Hypothalamus (tissue), 51 donors: Measurements from ENCODE around the gene DSCAM.
"Not testable (repeated sequence)": the region's sequence is repeated elsewhere in the genome, so short reads cannot be mapped to it uniquely, and the experiment has no call there.

Experiments
- DNase-seq, 51 donors: peaks; one replicate each; lab custom pipeline; 2025; lab: John Stamatoyannopoulos, UW

Gene DSCAM

DNA sequence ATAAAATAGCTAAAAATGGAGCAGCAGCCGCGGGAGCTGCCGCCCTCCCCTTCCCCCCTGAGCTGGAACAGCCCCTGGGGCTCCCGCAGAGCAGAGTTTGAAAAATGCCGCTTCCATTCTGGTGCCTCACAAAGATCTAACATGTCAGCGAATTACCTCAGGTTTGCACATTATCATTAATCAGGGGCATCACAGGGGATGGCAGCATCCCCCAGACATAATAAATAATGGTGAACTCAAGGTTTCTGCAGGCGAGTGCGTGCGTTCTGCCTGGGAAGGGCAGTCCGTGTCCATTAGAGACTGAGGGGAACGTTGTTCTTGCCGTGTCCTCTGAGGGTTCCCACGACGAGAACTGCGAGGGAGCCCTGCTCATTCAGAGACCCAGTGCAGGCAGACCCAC, 372.4 kb downstream of the DSCAM start:
- no peak for DNase-seq

DNA sequence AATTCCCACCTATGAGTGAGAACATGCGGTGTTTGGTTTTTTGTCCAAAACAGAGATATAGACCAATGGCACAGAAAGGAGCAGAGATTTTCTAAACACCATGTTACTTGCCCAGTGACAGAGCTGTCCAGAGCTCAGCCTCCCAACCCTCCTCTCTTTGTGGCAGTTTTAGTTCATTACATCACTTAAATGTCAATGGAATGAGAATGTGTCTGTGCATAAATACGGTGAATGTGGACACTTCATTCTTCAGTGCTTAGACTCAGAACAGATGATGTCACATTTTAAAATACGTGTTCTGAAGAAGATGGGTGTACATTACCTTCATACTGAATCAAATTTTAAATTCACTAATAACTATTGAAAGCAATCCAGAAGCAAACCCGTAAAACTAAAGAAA, 374.9 kb downstream of the DSCAM start:
- DNase-seq, result no peak

DNA sequence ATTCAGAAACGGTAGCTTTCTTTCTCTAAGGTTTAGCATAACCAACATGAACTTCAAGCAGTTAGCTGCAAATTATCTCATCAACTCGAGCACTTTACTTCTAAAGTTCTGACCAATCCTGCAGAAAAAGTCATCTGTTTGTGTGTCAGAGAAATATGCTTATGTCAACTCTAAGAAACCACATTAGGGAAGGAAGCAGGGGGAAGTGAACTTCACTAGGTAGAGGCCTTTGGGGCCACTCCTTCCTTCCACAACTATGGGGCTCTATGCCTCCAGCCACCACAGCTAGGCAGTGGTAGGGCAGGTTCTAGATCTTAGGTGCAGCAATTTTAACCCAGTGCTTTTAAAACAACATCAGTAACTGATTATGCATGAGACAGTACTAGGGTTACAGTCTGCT, 375.9 kb downstream of the DSCAM start:
- no peak for DNase-seq

DNA sequence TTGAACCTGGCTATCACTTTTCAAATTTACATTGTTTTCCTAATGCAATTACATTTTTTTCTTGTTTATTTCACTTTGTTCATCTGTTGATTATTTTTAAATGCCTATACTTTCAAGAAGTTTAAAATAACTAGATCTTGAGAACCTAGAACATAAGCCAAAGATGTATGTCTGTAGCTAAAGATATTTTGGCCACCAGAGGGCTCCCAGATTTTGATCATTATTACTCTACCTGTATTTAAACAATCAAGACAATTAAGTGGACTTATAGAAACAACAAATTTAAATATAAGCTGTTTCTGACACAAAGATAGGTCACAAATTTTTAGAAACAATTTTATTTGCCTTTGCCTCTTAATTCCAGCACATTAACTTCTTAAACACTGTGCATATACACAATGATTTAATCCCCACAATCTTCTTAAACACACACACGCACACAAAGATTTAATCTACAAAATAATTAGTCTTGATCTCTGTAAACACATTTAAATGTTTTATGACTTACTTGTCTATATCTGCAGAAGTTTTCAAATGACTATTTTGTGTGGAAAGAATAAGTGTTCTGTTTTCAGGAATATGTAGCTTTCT, 380.0 kb downstream of the DSCAM start:
- peak in 2 of 51 donors; percentile 2 to 7 for DNase-seq

DNA sequence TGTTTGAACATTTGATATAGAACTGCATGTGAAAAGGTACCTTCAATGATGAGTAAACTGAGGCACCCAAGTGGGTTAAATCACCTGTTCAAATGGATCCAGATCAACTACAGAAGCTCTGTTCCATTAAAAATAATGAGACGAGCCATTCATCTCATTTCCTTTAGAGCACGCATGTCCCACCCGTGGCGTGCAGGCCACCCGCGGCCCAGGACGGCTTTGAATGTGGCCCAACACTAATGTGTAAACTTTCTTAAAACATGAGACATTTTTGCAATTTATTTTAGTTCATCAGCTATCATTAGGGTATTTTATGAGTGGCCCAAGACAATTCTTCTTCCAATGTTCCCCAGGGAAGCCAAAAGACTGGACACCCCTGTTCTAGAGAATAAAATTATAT, 381.6 kb downstream of the DSCAM start:
- no peak for DNase-seq

DNA sequence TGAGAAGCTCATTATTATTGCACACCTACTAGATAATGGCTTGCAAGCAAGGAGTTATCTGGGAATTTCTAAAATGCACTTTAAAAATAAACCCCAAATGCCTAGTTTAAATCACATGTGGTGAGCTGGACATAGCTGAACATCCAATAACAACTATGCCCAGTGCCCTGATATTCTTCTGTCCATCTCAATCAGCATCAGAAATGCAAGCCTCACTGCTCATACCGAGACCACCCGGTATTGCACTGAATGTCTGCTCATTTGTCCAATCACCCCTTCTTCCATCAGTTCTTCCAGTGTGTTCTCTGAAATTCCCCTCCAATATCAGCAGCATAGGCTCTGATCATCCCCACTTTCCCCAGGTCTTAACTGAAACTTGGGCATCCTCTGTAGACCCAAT, 383.8 kb downstream of the DSCAM start:
- no peak for DNase-seq

DNA sequence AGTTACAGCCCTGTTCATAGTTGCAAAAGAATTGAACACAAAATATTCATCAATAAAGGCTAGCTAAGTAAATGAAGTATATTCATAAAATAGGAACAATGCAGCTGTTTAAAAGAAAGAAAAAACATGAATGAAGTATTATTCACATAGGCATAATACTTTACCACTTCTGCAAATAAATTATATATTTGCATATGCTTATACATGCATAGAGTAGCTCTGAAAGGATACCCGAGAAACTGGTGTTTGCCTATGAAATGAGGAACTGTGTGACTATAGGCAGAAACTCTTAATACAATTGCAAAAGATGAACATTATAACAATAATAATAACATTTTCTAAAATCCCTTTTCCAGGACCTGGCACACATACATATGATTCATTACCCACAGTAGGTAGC, 385.9 kb downstream of the DSCAM start:
- DNase-seq, result no peak

DNA sequence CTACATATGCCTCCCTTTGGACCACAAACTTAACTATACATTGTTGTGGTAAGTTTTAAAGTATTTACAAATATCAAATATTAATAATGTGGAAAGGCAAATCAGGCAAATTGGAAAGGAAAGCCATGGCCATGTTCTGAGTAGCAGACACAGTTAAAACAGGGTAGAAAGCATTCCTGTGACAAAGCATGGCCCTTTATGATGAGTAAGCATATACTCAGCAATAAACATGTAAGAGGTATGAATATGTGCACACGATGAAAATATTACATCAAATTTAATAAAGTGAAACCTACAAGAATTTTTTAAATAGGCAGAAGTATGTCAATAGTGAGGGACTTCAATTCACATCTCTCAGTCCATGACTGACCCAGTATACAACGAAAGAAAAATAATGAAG, 389.2 kb downstream of the DSCAM start:
- DNase-seq, result no peak

DNA sequence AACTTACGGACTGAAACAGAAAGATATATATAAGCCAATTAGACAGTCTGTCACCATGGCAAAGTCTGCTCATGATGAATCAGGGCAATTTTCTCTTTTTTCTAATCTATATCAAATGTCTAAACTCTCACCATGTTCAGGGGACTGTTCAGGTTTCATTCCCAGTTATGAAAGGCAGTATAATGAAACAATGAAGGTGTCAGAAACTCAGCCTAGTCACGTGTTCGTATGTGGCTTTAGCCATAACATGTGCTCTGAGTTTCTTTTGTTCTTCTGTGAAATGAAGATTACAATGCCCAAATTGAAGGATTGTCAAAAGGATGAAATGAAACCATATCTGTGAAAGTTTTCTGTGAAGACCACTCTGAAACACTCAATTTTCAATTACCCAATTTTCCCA, 392.9 kb downstream of the DSCAM start:
- no peak for DNase-seq

DNA sequence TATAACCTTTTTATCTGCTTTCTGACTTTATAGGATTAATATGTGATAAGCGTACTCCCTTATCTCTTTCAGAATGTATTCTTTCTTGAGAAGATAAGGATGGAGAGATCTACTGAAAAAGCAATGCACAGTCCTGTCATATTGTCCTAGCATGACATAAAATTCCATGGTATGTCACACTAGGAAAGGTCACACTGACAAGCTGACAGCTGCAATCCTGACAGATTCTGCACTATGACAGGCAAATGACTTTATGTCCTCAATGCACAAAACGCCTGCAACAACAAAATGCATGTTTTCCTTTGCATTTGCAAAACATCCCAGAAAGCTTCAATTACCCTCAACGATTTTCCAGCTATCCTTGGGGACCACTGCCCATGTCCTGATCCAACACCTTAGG, 393.8 kb downstream of the DSCAM start:
- DNase-seq, result no peak

DNA sequence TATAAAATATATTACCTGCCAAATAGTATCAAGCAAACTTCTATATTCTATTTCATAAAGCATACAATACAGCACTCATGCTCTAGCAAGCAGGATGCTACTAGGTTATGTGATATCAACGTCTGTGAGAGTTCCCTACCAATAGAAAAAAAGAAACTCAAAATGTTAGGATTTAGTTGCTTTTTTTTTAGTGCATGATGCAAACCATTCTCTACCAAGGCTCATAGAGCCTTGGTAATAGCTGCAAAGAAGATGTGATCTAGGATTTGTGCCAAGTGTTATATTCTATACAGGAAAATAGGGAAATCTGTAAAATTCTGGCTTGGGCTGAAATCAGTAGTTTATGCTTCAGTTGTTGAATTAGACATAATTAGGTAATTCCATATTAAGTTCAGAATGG, 394.4 kb downstream of the DSCAM start:
- DNase-seq, result no peak

DNA sequence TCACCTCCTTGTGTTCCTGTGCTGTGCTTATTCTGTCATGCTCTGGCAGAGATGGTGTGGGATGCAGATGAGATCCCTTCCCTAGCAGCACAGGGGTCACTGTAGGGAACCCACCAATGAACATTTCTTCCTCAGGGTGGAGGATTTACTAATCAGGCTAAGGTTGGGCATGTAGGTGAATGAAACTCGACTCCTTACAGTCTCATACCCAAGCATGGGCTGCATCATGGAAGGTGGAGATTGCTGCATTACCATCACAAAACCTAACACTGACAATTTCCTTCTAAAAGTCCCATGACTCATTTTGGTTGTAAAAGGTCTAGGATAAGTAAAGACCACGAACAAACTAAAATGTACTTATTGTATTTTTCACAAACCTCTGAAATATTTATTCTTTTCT, 399.9 kb downstream of the DSCAM start:
- no peak for DNase-seq

DNA sequence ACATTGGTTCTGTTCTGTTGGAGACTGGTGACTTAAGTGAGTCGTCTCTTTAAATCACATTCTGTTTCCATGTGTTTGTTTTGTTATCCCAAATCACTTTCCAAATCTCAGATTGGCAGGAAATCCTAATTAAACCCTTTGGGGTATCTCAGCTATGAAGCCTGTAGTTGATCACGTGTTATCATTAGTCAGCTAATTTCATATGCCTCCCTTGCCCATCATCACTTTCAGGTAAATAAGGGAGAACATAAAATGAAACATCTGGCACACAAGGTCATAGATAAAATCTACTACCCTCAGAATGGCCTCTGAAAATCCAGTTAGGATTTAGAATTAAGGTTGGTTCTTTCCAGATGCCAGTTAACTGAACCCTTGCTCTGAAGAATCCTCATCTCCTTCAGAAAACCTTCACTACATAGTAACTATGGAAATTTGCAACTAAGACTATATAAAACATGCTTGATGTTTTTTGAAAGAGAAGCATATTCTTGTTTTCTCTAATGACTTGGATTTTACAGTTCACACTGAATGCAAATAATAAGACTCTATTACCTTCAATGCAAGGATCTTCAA, 401.5 kb downstream of the DSCAM start:
- no peak for DNase-seq

DNA sequence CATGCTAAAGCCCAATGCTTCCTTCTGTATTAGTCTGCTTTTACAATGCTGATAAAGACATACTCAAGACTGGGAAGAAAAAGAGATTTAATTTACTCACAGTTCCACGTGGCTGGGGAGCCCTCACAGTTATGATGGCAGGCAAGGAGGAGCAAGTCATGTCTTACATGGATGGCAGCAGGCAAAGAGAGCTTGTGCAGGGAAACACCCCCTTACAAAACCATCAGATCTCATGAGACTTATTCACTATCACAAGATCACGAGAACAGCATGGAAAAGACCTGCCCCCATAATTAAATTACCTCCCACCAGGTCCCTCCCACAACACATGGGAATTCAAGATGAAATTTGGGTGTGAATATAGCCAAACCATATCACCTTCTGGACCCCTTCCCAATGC, 407.4 kb downstream of the DSCAM start:
- DNase-seq, result not testable (repeated sequence)

DNA sequence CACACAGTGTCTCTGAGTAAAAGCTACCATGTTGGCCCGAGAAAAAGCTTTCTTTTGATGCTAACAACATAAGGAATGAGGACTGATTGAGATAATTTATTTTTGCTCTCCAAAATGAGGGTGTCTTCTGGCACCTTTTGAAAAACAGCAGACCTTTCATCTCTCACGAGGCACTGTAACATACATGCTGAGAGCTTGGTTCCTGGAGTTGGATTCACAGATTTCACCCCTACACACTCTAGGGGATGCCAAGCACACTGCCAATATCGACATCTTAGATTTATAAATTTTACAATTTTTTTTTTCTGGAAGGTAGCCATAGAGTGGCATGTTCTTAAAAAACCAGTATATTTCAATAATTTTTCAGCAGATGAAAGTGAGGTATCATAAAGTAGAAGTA, 408.3 kb downstream of the DSCAM start:
- DNase-seq, result no peak

DNA sequence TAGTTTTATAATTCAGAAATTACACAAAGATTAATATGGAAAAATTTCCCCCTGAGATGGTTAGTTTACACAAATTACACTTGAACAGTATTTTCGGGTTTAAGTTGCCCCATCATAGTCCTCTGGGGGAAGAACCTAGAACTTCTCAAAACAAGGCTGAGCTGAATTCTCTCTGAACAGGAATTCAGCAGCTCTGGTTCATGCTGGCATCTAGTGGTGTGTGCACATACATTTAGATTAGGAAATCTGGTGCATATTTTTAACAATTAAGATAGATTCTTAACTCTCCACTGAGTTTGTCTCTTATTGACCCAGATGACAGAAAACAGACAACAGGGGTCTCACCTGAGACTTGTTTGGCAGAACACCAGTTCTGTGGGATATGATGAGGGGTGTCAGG, 410.7 kb downstream of the DSCAM start:
- DNase-seq, result no peak

DNA sequence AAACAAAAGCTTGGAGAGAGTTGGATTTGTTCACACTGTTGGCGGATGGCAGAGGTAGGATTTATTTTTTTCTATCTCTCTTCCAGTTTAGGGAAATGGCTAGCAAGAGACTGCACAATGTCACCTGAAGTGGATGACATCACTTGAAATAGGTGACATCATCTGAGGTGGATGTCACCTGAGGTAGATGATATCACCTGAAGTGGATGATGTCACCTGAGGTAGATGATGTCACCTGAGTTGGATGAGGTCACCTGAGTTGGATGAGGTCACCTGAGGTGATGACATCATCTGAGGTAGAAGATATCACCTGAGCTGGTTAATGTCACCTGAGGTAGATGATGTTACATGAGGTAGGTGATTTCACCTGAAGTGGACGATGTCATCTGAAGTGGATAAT, 413.4 kb downstream of the DSCAM start:
- no peak for DNase-seq

DNA sequence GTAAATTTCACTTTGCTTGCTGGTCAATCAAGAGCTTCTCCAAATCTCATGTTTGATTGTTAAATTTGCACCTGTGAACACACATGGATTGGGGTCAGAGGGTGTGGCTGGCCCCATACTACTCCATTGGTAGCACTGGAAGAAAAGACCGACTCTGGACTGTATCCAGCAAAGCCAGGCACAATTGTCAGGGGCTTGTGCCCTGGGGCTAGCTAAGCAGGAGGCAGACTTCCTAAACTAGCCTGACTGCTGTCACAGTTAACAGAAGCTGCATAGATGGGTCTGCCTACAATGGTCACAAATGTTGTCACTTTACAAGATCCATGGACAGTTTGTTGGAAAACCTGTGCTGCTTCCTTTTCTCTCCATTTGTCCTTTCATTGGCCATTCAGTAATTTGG, 421.0 kb downstream of the DSCAM start:
- DNase-seq, result no peak

DNA sequence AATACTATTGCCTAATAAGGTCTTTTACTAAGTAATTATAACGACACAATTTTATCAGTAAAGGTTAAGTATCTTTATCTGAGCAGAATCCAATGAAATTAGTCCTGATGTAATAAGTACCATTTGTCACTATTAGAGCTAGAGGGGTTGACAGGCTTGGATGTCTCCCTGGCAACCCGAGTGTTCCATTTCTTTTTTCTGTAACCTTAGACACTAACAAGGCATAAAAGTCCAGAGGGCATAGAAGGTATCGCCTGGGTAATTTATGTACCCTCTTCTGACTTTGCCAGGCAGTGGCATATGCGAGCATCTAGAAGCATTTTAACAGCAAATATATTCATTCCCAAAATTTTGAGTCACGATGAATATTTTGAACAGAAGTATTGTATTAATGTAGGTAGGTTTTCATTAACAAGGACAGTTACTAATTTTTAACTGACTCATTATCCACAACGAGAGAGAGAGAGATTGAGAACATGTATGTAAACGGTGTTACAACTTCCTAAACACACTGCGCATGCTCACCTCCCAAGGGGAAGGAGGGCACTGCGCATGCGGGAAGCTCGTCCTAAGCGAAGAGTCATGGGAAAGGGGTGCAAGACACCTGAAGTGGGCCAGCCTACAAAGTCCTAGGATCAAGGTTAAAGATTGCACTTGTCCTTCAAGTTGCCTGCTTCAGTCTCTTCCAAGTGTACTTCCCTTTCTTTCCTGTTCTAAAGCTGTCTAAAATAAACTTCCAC, 423.9 kb downstream of the DSCAM start:
- DNase-seq, result peak in 1 of 51 donors; percentile 31

DNA sequence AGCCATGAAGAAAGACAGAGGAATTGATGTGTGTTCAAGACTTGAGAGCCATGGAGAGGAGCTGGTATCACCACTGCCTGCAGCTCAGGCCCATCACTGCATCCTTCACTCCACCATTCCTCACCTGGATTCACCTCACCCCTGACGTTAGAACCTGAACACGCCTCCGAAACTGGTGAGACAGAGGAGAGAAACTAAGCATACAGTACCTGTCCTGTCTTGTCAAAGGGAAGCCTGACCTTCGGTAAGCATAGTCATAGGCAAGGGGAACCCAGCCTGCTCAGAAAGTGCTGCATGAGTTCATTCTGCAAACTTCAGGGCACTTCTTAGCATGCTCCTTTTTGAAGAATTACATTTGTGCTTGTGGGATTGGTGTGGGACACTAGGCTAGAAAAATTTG, 425.8 kb downstream of the DSCAM start:
- no peak for DNase-seq

DNA sequence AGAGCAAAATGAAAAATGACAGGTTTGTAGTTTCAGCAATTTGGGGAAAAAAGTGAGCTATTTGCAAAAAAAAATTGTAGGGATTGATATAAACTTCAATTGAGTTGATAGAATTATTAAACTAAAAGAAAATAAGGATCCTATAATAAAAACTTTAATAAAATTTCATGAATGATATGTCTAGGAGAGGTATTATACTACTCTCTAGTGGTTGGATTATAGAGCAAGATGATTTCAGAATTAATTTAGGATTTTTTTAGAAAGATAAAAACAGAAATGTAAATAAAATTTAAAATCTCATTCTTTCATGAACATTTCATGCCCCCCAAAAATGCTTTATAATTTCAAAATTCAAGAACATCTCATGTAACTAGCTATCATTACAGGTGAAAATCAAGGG, 430.4 kb downstream of the DSCAM start:
- DNase-seq, result no peak

DNA sequence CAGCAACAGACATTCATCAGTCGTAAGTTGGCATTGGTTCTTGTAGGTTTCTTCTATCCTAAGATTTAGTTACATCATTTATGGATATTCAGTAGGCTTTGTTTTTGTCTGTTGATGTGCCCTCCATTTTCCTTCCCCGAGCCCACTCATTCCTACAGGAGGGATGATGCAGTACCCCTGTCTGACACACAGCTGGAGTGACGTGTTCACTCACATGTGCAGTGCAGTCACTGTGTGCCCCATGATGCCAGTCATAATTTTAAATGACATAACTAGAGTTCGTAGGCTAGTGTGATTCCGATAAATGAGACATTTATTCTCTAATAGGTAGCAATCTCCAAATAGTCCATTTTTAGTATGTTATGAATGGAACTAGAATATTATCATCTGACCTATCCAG, 438.4 kb downstream of the DSCAM start:
- DNase-seq, result no peak
